ENCODE data around the gene NFATC2IP.

- no peak for TF ChIP-seq CTCF (IDR thresholded peaks at IDR 0.05)
- TF ChIP-seq POLR2A (IDR thresholded peaks at IDR 0.05): no peak
Measured at GRCh38 chr16:28901862-28902261, 48.9 kb upstream of the NFATC2IP start.

All from body of pancreas (tissue), 4 donors.